K562 (cell line): ENCODE data around the gene AP2M1. TPM values are rescaled to one million over a fixed set of nuclear protein-coding genes. Genes with fewer than 3 reads are reported as not detected.

Source experiments
- CCAR2 ChIP-seq: fragments of 200-400 bp; formaldehyde crosslinking; IDR thresholded peaks from 2 replicates; pipeline ENCODE4 v1.6.1; 2017; ENCODE audit warnings: mild to moderate bottlenecking, low read depth, low read length
- CHD7 ChIP-seq: fragments of 200-600 bp; sonication (generic); IDR thresholded peaks from one replicate; pipeline ENCODE4 v1.6.1; 2012; ENCODE audit warnings: mild to moderate bottlenecking, low read depth, low read length, inconsistent platforms
- ETS2 ChIP-seq: IDR thresholded peaks from 2 replicates; pipeline ENCODE4 v1.6.1; 2016; ENCODE audit warnings: borderline replicate concordance, missing genetic modification characterization, mild to moderate bottlenecking, moderate library complexity, missing compliant biosample characterization; ENCODE audit not compliant: poor library complexity, severe bottlenecking
- ETV6 ChIP-seq, 3 experiments: fragments of 150-350 bp in 1 of 3; sonication (generic) in 1 of 3; formaldehyde crosslinking in 1 of 3; IDR thresholded peaks; 2 replicates each; pipeline versions ENCODE4 v1.6.1 to v1.8.0; 2014 to 2022; ENCODE audit warnings: borderline replicate concordance in 2 of 3, low read depth in 2 of 3, antibody characterized with exemption in 1 of 3, low read length in 1 of 3, mild to moderate bottlenecking in 1 of 3, missing genetic modification reagents in 1 of 3
- PHF8 ChIP-seq: fragments of 200-600 bp; sonication (generic); IDR thresholded peaks from 2 replicates; pipeline ENCODE4 v1.6.1; 2012; ENCODE audit warnings: mixed run types, mild to moderate bottlenecking, inconsistent platforms, low read length, moderate library complexity, borderline replicate concordance
- SMC3 ChIP-seq: conservative IDR thresholded peaks from 2 replicates; pipeline ENCODE4 v1.6.1; 2011; ENCODE audit warnings: low read depth, low read length, improper control_type of control experiment; ENCODE audit not compliant: insufficient read depth
- ZNF253 ChIP-seq: fragments of 250-450 bp; sonication (Bioruptor Pico); conservative IDR thresholded peaks from 2 replicates; pipeline ENCODE4 v1.6.1; 2021; ENCODE audit warnings: mild to moderate bottlenecking
- polyA plus RNA-seq, 8 experiments: library from polyadenylated mRNA; depleted of rRNA in 4 of 8; stranded (reverse) in 5 of 8; unstranded in 3 of 8; fragments of >200 nt; fragmentation: Nextera tagmentation in 2 of 8; fragmentation: Illumina TruSeq in 1 of 8; extraction: Ambion mirVana in 2 of 8; extraction: Trizol in 1 of 8; gene quantifications; 2 replicates each; pipeline versions ENCODE4 v1.2.1 to v1.2.3, GENCODE V29; 2011 to 2014; ENCODE audit warnings: inconsistent platforms in 1 of 8, missing spikeins in 1 of 8
- total RNA-seq, 7 experiments: library from RNA; depleted of rRNA in 6 of 7; stranded (reverse); fragments of >200 nt in 6 of 7; fragmentation: Illumina TruSeq in 2 of 7; extraction: Trizol in 2 of 7; gene quantifications; 2 replicates each; pipeline versions ENCODE4 v1.2.1 to v1.2.3, GENCODE V29; 2011 to 2021; ENCODE audit warnings: low replicate concordance in 1 of 7
- TF ChIP-seq, protein P1 (sequence below): fragments of 250-450 bp; sonication (Bioruptor Pico); IDR thresholded peaks from 2 replicates; pipeline ENCODE4 v1.4.0; 2020; ENCODE audit warnings: mild to moderate bottlenecking, moderate library complexity

Gene AP2M1
- total and polyA plus RNA-seq, 9 of the 15 experiments (the other 6 are each of a cell fraction or from before 2014, with no cell fraction given), result 118 to 505 (median 296) TPM

DNA sequence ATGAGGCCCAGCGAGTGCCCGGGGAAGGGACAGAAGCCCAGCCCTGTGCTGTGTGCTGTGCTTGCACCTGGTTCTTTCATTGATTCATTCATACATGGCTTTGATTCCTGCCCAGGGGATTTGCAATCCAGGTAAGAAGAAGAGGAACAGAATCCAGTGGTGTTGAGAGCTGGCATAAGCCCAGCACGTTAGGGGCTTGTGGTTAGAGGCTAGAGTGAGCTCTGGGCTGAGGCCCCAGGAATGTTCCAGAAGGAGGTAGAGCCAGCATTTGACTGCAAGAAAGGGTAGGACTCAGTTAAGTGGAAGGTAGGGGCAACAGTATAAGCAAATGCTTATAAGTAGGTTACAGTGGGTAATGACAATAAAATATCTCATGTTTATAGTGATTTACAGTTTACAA lies 57.0 kb downstream of the AP2M1 start (continued):
- no peak for TF ChIP-seq CHD7
- TF ChIP-seq CCAR2, result no peak
- TF ChIP-seq, protein P1, sequence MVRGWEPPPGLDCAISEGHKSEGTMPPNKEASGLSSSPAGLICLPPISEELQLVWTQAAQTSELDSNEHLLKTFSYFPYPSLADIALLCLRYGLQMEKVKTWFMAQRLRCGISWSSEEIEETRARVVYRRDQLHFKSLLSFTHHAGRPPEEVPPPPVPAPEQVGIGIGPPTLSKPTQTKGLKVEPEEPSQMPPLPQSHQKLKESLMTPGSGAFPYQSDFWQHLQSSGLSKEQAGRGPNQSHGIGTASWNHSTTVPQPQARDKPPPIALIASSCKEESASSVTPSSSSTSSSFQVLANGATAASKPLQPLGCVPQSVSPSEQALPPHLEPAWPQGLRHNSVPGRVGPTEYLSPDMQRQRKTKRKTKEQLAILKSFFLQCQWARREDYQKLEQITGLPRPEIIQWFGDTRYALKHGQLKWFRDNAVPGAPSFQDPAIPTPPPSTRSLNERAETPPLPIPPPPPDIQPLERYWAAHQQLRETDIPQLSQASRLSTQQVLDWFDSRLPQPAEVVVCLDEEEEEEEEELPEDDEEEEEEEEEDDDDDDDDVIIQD (CRISPR knock-in tag), result no peak
- TF ChIP-seq SMC3, result no peak
- no peak for TF ChIP-seq PHF8
- TF ChIP-seq ETS2 (tag), result no peak
- no peak for TF ChIP-seq ZNF253 (CRISPR knock-in tag)
- no peak for TF ChIP-seq ETV6 (IDR thresholded peaks at IDR 0.05; ENCODE audit: borderline replicate concordance in 1 of 2, low read depth in 2 of 2, low read length in 1 of 2)
- no peak for TF ChIP-seq ETV6 (CRISPR knock-in tag; IDR thresholded peaks at IDR 0.05; ENCODE audit: borderline replicate concordance)
